Esophagus muscularis mucosa (tissue), 4 donors: ENCODE data around the gene CDIPT. TPM values are rescaled to one million over a fixed set of nuclear protein-coding genes. Genes with fewer than 3 reads are reported as not detected.

Source experiments
- DNase-seq: peaks from one replicate; pipeline ENCODE4 v3.0.0-alpha.2; 2017; ENCODE audit errors: extremely low spot score
- H3K27ac ChIP-seq, 4 donors: fragments of 200-600 bp; sonication (generic); replicated peaks in 1 of 4; 1 replicate in 3 of 4; 2 replicates in 1 of 4; pipeline ENCODE4 v1.5.1; 2016 to 2019; ENCODE audit warnings: mild to moderate bottlenecking in 1 of 4
- H3K27me3 ChIP-seq, 4 donors: fragments of 200-600 bp; sonication (generic); one replicate each; pipeline versions ENCODE4 v1.5.1 to v1.6.0; 2016 to 2019
- H3K36me3 ChIP-seq, 4 donors: fragments of 200-600 bp; sonication (generic); one replicate each; pipeline ENCODE4 v1.5.1; 2016 to 2019
- H3K4me1 ChIP-seq, 4 donors: fragments of 200-600 bp; sonication (generic); one replicate each; pipeline ENCODE4 v1.5.1; 2016 to 2019
- H3K4me3 ChIP-seq, 4 donors: fragments of 200-600 bp; sonication (generic); 1 replicate in 2 of 4; 2 replicates in 2 of 4; pipeline ENCODE4 v1.5.1; 2016 to 2019; ENCODE audit warnings: mild to moderate bottlenecking in 4 of 4, moderate library complexity in 1 of 4
- H3K9me3 ChIP-seq, 4 donors: fragments of 200-600 bp; sonication (generic); 1 replicate in 3 of 4; 2 replicates in 1 of 4; pipeline ENCODE4 v1.5.1; 2016 to 2019
- EP300 ChIP-seq: sonication (generic); formaldehyde crosslinking; IDR thresholded peaks from one replicate; pipeline ENCODE4 v1.6.1; 2017; ENCODE audit warnings: antibody characterized with exemption
- POLR2A ChIP-seq: fragments of 450-650 bp; IDR thresholded peaks from one replicate; pipeline ENCODE4 v1.6.1; 2017; ENCODE audit warnings: antibody characterized with exemption, moderate library complexity, mild to moderate bottlenecking, low read depth
- POLR2AphosphoS5 ChIP-seq, 2 donors: sonication (generic); formaldehyde crosslinking; IDR thresholded peaks; one replicate each; pipeline ENCODE4 v1.6.1; 2017; ENCODE audit warnings: antibody characterized with exemption in 2 of 2
- WGBS: methylation state at CpG from one replicate; pipeline ENCODE4 v1.1.5; 2018; 5-methylcytosine and 5-hydroxymethylcytosine counted together
- intact Hi-C: fragments of 100-400 bp; cut with DNase I; formaldehyde crosslinking; loops from one replicate; pipeline ENCODE4 v1.15.1; 2023
- total RNA-seq, 4 donors: library from RNA; depleted of rRNA; stranded (reverse); fragments of >200 nt; gene quantifications; one replicate each; pipeline versions ENCODE4 v1.1.0 to v1.2.1, GENCODE V29; 2016
- TF ChIP-seq, protein P1 (sequence below), 3 experiments: fragments of 200-600 bp in 2 of 3; fragments of 450-650 bp in 1 of 3; sonication (generic) in 2 of 3; IDR thresholded peaks; one replicate each; pipeline ENCODE4 v1.5.1; 2017 to 2019; ENCODE audit warnings: antibody characterized with exemption in 3 of 3, mild to moderate bottlenecking in 2 of 3, moderate library complexity in 1 of 3

CDIPT gene
- total RNA-seq, 4 donors from 2014 or later: 105 to 178 (median 141) TPM

DNA sequence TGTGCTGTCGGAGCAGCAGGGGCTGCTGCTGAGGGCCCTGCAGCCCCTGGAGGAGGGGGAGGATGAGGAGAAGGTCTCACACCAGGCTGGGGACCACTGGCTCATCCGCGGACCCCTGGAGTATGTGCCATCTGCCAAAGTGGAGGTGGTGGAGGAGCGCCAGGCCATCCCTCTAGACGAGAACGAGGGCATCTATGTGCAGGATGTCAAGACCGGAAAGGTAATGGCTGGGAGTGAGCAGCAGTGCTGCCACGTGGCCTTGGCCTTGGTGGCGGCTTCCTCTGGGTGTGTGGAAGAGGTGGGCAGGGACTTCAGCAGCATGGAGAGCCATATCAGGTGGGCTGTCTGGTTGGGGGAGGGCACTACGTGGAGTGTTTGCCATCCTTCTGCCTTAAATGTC lies 22.8 kb downstream of the CDIPT start:
- Histone ChIP-seq H3K27ac (no peak overlapping the region), H3K36me3 (peaks cover 63 to 97% (median 89%) of the 10 kb centered on the region in 4 donors), H3K4me3 (no peak overlapping the region), H3K4me1 (peaks cover 0 to 11% (median 5%) of the 10 kb centered on the region in 4 donors), H3K27me3 (no peaks in the 10 kb centered on the region), H3K9me3 (no peaks in the 10 kb centered on the region)
- no peak for DNase-seq
- TF ChIP-seq POLR2AphosphoS5 (IDR thresholded peaks at IDR 0.05) (no peak), POLR2A (no peak), EP300 (no peak)
- TF ChIP-seq, protein P1, sequence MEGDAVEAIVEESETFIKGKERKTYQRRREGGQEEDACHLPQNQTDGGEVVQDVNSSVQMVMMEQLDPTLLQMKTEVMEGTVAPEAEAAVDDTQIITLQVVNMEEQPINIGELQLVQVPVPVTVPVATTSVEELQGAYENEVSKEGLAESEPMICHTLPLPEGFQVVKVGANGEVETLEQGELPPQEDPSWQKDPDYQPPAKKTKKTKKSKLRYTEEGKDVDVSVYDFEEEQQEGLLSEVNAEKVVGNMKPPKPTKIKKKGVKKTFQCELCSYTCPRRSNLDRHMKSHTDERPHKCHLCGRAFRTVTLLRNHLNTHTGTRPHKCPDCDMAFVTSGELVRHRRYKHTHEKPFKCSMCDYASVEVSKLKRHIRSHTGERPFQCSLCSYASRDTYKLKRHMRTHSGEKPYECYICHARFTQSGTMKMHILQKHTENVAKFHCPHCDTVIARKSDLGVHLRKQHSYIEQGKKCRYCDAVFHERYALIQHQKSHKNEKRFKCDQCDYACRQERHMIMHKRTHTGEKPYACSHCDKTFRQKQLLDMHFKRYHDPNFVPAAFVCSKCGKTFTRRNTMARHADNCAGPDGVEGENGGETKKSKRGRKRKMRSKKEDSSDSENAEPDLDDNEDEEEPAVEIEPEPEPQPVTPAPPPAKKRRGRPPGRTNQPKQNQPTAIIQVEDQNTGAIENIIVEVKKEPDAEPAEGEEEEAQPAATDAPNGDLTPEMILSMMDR (IDR thresholded peaks at IDR 0.05): no peak
- intact Hi-C loops: no loop called here
- WGBS: 86% methylated on average over 10 of the region's 10 CpGs

DNA sequence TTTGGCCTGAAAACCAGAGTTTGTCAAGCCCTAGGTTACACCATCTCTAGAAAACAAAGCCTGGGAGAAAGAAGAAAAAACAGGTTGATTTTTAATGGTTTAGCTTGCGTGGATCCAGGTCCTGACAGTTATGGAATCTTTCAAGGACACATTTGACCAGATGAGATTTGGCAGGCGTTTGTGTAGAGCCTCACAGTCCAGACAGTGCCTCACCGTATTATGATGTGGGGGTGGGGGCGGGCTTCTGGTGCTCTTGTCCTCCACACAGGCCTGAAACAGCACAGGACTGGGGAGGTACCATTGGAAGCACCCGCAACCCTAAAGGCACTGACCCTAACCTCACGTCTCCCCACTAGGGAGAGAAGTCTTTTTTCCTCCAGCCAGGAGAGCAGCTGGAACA lies 23.2 kb downstream of the CDIPT start:
- peaks cover 0 to 9% (median 3%) of the 10 kb centered on the region in 4 donors for H3K4me1 ChIP-seq
- TF ChIP-seq POLR2A: no peak
- TF ChIP-seq POLR2AphosphoS5 (IDR thresholded peaks at IDR 0.05): no peak
- TF ChIP-seq EP300: no peak
- TF ChIP-seq, protein P1 (IDR thresholded peaks at IDR 0.05): no peak
- H3K36me3 ChIP-seq: peaks cover 62 to 97% (median 89%) of the 10 kb centered on the region in 4 donors
- no peak overlapping the region for H3K27ac ChIP-seq
- no peaks in the 10 kb centered on the region for H3K9me3 ChIP-seq
- H3K27me3 ChIP-seq: no peaks in the 10 kb centered on the region
- H3K4me3 ChIP-seq: no peak overlapping the region
- intact Hi-C loops: no loop called here
- WGBS: 55% methylated on average over 3 of the region's 6 CpGs
- no peak for DNase-seq

DNA sequence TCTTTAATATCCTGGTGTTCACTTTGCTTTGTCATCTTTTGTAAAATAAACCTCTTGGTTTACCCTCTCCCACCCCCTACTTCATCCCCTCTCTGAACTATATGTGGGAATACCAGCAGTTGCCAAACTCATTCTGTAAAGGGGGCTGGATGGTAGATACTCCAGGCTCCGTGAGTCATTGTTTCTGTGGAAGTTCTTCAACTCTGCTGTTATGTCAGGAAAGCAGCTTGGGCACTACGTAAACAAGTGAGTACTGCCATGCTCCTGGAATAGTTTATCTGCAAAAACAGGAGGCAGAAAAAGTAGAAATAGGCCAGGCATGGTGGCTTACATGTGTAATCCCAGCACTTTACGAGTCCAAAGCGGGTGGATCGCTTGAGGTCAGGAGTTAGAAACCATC lies 25.2 kb downstream of the CDIPT start:
- Histone ChIP-seq H3K27me3 (no peaks in the 10 kb centered on the region), H3K4me3 (no peak overlapping the region), H3K36me3 (peaks cover 70 to 98% (median 92%) of the 10 kb centered on the region in 4 donors), H3K4me1 (peaks cover 0 to 5% (median 0%) of the 10 kb centered on the region in 4 donors), H3K9me3 (no peaks in the 10 kb centered on the region), H3K27ac (no peak overlapping the region)
- intact Hi-C loops: no loop called here
- 88% methylated on average over 5 of the region's 5 CpGs for WGBS
- TF ChIP-seq EP300 (no peak), POLR2AphosphoS5 (IDR thresholded peaks at IDR 0.05) (no peak), POLR2A (no peak)
- TF ChIP-seq, protein P1 (IDR thresholded peaks at IDR 0.05): no peak
- DNase-seq: no peak

DNA sequence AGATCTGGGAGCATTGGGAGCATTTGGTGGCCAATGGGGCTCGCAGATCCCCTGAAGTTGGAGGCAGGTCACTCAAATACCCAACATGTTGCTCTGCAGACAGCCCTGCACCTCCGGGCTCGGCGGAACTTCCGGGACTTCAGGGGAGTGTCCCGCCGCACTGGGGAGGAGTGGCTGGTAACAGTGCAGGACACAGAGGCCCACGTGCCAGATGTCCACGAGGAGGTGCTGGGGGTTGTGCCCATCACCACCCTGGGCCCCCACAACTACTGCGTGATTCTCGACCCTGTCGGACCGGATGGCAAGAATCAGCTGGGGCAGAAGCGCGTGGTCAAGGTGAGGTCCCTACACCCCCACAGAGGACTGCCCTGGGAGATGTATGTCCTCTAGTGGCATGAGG lies 26.4 kb downstream of the CDIPT start:
- 86% methylated on average over 12 of the region's 15 CpGs for WGBS
- no peak for DNase-seq
- Histone ChIP-seq H3K4me3 (no peak overlapping the region), H3K4me1 (peaks cover 0 to 5% (median 0%) of the 10 kb centered on the region in 4 donors), H3K27me3 (no peaks in the 10 kb centered on the region), H3K9me3 (no peaks in the 10 kb centered on the region), H3K27ac (no peak overlapping the region), H3K36me3 (peaks cover 75 to 98% (median 92%) of the 10 kb centered on the region in 4 donors)
- TF ChIP-seq POLR2AphosphoS5 (IDR thresholded peaks at IDR 0.05): no peak
- no peak for TF ChIP-seq POLR2A
- TF ChIP-seq, protein P1 (IDR thresholded peaks at IDR 0.05): no peak
- TF ChIP-seq EP300: no peak
- intact Hi-C loops: no loop called here

DNA sequence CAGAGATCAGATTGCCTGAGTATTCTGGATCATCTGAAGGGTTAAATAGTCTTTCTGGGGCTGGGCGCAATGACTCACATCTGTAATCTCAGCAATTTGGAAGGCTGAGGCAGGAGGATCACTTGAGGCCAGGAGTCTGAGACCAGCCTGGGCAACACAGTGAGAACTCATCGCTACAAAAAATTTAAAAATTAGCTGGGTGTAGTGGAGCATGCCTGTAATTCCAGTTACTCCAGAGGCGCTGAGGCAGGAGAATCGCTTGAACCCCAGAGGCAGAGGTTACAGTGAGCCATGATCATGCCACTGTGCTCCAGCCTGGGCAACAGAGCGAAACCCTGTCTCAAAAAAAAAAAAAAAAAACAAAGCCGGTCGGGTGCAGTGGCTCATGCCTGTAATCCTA lies 27.1 kb downstream of the CDIPT start:
- Histone ChIP-seq H3K4me3 (no peak overlapping the region), H3K27me3 (no peaks in the 10 kb centered on the region), H3K4me1 (peaks cover 0 to 5% (median 0%) of the 10 kb centered on the region in 4 donors), H3K27ac (no peak overlapping the region), H3K36me3 (peaks cover 75 to 98% (median 91%) of the 10 kb centered on the region in 4 donors), H3K9me3 (no peaks in the 10 kb centered on the region)
- 88% methylated on average over 7 of the region's 7 CpGs for whole genome bisulfite sequencing
- TF ChIP-seq EP300: no peak
- TF ChIP-seq POLR2AphosphoS5 (IDR thresholded peaks at IDR 0.05): no peak
- TF ChIP-seq, protein P1 (IDR thresholded peaks at IDR 0.05): no peak
- TF ChIP-seq POLR2A: no peak
- DNase-seq: no peak
- intact Hi-C loops: no loop called here
